Breast epithelium (tissue), 3 donors: ENCODE results near the gene PTPN22.

Experiments used
- POLR2A ChIP-seq: fragments of 450-650 bp; IDR thresholded peaks from one replicate; pipeline ENCODE4 v1.6.1; 2016; ENCODE audit warnings: antibody characterized with exemption, mild to moderate bottlenecking, moderate library complexity
- POLR2AphosphoS5 ChIP-seq, 3 donors: sonication (generic); formaldehyde crosslinking; IDR thresholded peaks; one replicate each; pipeline ENCODE4 v1.6.1; 2017; ENCODE audit warnings: antibody characterized with exemption in 3 of 3
- TF ChIP-seq, protein P1 (sequence below), 3 donors: fragments of 450-650 bp; IDR thresholded peaks; one replicate each; pipeline ENCODE4 v1.5.1; 2016 to 2017; ENCODE audit warnings: antibody characterized with exemption in 3 of 3, mild to moderate bottlenecking in 3 of 3, moderate library complexity in 3 of 3

- TF ChIP-seq, protein P1, sequence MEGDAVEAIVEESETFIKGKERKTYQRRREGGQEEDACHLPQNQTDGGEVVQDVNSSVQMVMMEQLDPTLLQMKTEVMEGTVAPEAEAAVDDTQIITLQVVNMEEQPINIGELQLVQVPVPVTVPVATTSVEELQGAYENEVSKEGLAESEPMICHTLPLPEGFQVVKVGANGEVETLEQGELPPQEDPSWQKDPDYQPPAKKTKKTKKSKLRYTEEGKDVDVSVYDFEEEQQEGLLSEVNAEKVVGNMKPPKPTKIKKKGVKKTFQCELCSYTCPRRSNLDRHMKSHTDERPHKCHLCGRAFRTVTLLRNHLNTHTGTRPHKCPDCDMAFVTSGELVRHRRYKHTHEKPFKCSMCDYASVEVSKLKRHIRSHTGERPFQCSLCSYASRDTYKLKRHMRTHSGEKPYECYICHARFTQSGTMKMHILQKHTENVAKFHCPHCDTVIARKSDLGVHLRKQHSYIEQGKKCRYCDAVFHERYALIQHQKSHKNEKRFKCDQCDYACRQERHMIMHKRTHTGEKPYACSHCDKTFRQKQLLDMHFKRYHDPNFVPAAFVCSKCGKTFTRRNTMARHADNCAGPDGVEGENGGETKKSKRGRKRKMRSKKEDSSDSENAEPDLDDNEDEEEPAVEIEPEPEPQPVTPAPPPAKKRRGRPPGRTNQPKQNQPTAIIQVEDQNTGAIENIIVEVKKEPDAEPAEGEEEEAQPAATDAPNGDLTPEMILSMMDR (IDR thresholded peaks at IDR 0.05): no peak
- TF ChIP-seq POLR2AphosphoS5 (IDR thresholded peaks at IDR 0.05): no peak
- no peak for TF ChIP-seq POLR2A
Observed at GRCh38 chr1:113890816-113891215, 19.3 kb upstream of the PTPN22 start.
